PFSK-1 (cell line): ENCODE measurements around the gene PTOV1.

Source experiments
- FOXP2 ChIP-seq: optimal IDR thresholded peaks from 2 replicates; pipeline ENCODE3; 2011; ENCODE audit warnings: borderline replicate concordance, control low read depth, inconsistent platforms; ENCODE audit not compliant: insufficient read depth; ENCODE audit errors: extremely low read length, extremely low read depth
- POLR2AphosphoS5 ChIP-seq: IDR thresholded peaks from 2 replicates; pipeline ENCODE4 v1.6.1; 2012; ENCODE audit warnings: low read depth, mild to moderate bottlenecking, control low read depth, low read length, moderate library complexity
- SIN3A ChIP-seq: IDR thresholded peaks from 2 replicates; pipeline ENCODE4 v1.6.1; 2012; ENCODE audit warnings: mild to moderate bottlenecking, low read length, moderate library complexity, borderline replicate concordance; ENCODE audit not compliant: insufficient read depth
- TAF1 ChIP-seq: IDR thresholded peaks from 2 replicates; pipeline ENCODE4 v1.6.1; 2012; ENCODE audit warnings: low read length, control low read depth, borderline replicate concordance; ENCODE audit not compliant: insufficient read depth
- TF ChIP-seq, protein P1 (sequence below), 2 experiments: IDR thresholded peaks; 2 replicates each; pipeline versions ENCODE4 v1.6.1 to v1.8.0; 2011 to 2012; ENCODE audit warnings: low read depth in 2 of 2, low read length in 2 of 2, control low read depth in 1 of 2, inconsistent platforms in 1 of 2, mild to moderate bottlenecking in 1 of 2, moderate library complexity in 1 of 2; ENCODE audit not compliant: insufficient read depth in 1 of 2

Gene PTOV1

GRCh38 chr19:49844138-49845095 is 6.5 kb upstream of the PTOV1 start:
- no peak for TF ChIP-seq POLR2AphosphoS5
- TF ChIP-seq TAF1: no peak

DNA sequence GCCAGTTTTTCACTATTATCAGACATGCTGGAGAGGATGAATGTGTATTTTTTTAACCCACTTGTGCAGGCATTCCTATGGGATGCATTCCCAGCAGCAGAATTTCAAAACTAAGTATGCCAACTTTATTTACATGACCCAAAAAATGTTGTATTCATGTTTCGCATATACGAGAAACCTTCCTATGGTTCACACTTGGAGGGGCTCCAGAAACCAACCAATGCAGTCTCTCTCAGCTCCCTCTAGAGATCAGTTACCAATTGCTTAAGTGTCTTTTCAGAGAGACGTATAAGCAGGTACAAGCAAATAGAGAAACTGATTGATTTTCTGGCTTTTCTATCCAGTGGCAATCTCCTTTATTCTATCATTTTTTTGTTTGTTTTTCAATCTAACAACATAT is 5.5 kb upstream of the PTOV1 start:
- TF ChIP-seq, protein P1, sequence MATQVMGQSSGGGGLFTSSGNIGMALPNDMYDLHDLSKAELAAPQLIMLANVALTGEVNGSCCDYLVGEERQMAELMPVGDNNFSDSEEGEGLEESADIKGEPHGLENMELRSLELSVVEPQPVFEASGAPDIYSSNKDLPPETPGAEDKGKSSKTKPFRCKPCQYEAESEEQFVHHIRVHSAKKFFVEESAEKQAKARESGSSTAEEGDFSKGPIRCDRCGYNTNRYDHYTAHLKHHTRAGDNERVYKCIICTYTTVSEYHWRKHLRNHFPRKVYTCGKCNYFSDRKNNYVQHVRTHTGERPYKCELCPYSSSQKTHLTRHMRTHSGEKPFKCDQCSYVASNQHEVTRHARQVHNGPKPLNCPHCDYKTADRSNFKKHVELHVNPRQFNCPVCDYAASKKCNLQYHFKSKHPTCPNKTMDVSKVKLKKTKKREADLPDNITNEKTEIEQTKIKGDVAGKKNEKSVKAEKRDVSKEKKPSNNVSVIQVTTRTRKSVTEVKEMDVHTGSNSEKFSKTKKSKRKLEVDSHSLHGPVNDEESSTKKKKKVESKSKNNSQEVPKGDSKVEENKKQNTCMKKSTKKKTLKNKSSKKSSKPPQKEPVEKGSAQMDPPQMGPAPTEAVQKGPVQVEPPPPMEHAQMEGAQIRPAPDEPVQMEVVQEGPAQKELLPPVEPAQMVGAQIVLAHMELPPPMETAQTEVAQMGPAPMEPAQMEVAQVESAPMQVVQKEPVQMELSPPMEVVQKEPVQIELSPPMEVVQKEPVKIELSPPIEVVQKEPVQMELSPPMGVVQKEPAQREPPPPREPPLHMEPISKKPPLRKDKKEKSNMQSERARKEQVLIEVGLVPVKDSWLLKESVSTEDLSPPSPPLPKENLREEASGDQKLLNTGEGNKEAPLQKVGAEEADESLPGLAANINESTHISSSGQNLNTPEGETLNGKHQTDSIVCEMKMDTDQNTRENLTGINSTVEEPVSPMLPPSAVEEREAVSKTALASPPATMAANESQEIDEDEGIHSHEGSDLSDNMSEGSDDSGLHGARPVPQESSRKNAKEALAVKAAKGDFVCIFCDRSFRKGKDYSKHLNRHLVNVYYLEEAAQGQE (IDR thresholded peaks at IDR 0.05; ENCODE audit: insufficient read depth in 1 of 2, low read depth in 2 of 2, low read length in 2 of 2): no peak
- TF ChIP-seq POLR2AphosphoS5 (no peak), FOXP2 (no peak), SIN3A (no peak), TAF1 (no peak)

DNA sequence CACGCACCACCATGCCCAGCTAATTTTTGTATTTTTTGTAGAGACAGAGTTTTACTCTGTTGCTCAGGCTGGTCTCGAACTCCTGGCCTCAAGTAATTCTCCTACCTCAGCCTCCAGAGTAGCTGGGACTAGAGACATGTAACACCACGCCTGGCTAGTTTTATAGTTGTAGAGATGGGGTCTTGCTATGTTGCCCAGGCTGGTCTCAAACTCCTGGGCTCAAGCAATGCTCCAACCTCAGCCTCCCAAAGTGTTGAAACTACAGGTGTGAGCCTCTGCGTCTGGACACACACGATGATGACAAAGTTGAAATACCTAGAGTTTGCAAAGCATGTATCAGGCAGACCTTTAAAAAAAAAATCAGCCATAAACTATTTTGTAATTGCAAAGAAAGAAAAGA is 4.6 kb upstream of the PTOV1 start:
- no peak for TF ChIP-seq POLR2AphosphoS5

GRCh38 chr19:49847731-49848696 is 2.9 kb upstream of the PTOV1 start:
- TF ChIP-seq SIN3A: no peak
- TF ChIP-seq POLR2AphosphoS5: no peak
- TF ChIP-seq, protein P1 (IDR thresholded peaks at IDR 0.05; ENCODE audit: insufficient read depth in 1 of 2, low read depth in 2 of 2, low read length in 2 of 2): no peak
- TF ChIP-seq FOXP2: no peak

DNA sequence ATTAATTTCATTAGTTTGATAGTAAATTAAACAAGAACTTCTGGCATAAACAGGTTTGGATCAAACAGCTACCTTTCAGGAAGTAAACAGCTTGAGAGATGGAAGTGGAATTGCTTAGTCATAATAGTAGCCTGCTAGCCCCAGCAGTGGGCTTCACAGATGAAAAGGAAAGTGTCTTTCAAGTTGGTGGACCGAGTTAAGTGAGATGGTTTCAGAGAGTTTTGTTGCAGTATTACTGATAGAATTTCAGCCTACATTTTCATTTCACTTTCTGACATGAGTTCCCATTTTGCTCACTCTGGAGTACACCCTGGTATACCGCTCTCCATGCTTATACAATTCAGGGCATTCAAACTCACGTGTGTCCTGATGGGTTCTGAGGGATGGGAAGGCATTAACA is 2.0 kb upstream of the PTOV1 start:
- TF ChIP-seq, protein P1 (IDR thresholded peaks at IDR 0.05; ENCODE audit: insufficient read depth in 1 of 2, low read depth in 2 of 2, low read length in 2 of 2): no peak
- TF ChIP-seq TAF1: no peak
- no peak for TF ChIP-seq POLR2AphosphoS5
- no peak for TF ChIP-seq SIN3A
- TF ChIP-seq FOXP2: no peak
